NCI-H82 (cell line): ENCODE results near the gene UBL4A.

Experiments used
- DNase-seq: peaks from one replicate; lab custom pipeline; 2025; lab: John Stamatoyannopoulos, UW

Gene UBL4A

DNA sequence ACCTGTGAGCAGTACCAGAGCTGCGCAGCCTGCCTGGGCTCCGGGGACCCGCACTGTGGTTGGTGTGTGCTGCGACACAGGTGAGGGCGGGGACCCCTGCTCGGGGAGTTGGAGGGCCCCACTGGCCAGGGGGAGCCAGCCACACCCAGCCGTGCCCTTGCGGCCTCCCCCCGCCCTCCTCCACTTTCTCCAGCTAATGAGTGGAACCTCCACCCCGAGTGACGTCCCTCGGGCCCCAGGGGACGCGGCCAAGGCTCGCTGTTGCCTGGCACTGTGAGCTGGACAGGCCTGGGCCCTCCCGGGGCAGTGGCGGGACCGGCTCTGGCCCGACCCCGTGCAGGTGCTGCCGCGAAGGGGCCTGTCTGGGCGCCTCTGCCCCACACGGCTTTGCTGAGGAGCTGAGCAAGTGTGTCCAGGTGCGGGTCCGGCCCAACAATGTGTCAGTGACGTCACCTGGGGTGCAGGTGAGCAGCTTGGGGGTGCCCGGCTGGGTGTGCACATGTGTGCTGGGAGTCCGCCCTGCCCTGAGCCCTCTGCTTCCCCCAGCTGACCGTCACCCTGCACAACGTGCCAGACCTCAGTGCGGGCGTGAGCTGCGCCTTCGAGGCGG, 22.7 kb downstream of the UBL4A start:
- no peak for DNase-seq

DNA sequence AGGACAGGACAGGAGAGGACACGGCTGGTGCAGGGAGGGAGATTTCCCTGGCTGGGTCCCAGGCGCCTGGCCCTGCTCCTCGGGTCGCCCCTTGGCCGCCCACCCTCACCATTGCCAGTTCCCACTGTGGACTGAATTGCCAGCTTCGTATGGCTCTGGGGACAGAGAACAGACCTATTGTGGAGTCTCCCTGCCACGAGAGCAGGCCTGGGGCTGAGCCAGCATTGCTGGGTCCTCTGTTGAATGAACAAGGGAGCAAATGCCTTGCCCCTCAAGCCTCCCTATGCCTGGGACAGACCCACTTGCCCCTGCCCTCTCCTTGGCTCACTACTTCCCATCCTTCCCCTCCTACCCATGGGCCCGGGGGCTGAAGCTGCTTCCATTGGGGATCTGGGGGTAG, 24.0 kb downstream of the UBL4A start:
- DNase-seq = no peak

DNA sequence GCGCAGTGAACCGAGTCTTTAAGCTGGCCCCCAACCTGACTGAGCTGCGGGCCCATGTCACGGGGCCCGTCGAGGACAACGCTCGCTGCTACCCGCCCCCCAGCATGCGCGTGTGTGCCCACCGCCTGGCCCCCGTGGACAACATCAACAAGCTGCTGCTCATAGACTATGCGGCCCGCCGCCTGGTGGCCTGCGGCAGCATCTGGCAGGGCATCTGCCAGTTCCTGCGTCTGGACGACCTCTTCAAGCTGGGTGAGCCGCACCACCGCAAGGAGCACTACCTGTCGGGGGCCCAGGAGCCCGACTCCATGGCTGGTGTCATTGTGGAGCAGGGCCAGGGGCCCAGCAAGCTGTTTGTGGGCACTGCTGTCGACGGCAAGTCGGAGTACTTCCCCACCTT, 26.1 kb downstream of the UBL4A start:
- DNase-seq = peak; percentile 55

DNA sequence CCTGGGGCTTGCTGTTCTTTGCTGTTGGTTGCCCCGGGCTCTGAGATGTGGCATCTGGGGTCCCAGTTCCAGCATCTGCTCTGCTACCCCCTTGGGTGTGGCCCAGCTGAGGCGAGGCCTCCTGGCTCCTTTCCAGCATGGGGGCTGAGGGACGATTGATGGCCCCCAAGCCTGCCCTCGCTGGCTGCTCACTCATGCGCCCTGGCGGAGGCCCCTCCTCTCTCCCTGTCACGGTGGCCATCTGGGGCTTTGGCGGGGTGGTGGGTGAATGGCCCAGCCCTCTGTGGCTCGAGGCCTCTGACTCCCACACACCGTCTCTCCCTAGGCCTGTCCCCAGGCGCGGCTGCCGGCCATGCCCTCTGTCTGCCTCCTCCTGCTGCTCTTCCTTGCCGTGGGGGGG, 26.6 kb downstream of the UBL4A start:
- peak; percentile 79 for DNase-seq

DNA sequence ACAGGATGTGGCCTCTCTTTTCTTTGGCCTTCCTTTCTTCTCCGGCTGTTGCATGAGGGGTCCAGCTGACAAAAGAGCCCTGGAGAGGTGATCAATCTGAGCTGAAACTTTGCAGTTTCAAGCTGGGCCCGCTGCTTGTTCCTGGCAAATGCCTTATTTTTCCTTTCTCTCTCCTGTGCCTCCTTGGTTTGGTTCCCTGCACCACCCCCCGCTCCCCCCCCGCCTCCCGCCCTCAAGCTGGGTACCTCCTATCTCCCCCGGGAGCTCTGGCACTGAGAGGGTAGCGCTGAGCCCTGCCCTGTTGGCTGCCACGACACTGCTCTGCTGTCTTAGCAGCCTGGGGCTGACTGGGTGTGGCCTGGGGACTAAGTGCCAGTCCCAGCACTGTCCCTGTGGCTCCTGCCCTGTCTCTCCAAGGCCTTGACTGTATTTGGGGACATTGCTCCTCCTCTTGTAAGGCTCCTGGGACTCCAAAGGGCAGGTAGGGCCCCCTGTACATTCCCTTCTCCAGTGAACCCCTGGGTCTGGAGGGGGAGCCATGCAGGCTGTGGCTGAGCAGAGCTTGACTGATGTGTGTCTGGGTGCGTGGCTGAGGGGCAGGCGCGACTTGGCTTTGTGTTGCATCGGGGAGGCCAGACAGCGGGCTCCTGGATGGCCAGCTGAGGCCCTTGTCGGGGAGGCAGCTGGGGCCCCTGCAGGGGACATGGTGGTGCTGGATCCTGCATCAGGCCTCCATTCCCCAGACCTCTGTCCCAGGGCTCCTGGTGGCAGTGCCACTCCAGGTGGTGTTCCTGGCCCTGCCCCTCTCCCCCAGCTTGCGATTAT, 27.2 kb downstream of the UBL4A start:
- peak; percentile 59 for DNase-seq

DNA sequence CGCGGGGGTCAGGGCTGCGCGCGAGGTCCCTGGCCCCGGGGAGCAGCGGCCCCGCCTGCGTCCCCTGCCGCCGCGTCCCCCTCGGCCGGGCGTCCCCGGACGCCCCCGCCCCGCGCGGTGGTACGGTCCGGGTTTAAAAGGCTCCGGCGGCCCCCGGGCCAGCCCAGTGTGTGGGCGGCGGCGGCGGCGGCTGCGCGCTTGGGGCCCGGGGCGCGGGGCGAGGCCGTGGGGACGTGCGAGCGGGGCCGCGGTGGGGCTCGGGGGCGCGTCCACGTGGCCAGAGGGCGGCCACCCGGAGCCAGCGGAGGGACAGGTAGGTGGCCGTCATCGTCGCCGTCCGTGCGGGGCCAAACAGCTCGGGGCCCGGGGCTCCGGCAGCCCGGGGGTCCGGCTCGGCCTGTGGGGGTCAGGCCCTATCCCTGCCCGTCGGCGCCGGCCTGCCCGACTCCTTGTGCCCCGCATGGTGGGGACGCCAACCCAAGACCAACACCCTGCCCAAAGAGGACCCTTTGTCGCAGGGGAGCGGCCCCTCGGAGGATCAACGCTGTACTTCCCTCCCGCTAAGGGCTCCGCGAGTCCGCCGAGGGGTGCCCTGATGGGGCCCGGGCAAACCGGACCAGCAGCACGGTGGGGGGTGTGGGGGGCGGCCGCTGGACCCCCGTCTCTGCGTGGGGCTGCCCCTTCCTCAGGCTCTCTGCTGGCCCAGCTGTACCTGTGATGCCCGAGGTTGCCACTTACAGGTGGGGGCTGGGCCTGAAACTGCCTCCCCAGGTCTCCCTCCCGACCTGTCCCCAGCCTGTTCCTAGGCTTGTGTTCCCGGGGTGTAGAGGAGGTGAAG, 28.1 kb downstream of the UBL4A start, which contains the start of gene PLXNA3:
Gene PLXNA3, plus strand, starts transcription at position 166 of the 838 bp plus-strand sequence. CDS start 1,903 bp downstream, outside the sequence.
- peak; percentile 54 for DNase-seq

DNA sequence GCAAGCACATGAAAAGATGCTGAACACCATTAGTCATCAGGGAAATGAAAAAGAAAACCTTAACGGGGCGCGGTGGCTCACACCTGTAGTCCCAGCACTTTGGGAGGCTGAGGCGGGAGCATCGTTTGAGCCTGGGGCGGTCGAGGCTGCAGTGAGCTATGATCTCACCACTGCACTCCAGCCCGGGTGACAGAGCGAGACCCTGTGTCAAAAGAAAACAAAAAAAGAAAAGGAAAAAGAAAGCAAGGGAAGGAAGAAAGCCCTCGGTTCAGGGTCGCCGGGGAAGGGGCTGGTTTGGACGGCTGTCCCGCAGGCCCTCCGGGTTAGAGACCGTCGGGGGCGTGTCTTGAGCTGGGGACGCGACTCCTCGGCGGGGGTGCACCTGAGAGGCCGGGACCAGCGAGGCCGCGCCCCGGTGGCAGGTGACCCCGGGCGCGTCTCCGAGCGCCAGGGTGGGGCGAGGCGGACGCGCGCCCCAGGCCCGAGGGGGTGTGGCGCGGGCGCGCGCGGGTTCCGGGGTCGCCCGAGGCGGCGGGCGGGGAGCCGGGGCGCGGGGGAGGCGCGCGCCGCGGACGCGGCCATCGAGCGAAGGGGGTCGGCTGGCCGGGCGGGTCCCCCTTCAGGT, 28.8 kb downstream of the UBL4A start:
- DNase-seq = peak; percentile 63

DNA sequence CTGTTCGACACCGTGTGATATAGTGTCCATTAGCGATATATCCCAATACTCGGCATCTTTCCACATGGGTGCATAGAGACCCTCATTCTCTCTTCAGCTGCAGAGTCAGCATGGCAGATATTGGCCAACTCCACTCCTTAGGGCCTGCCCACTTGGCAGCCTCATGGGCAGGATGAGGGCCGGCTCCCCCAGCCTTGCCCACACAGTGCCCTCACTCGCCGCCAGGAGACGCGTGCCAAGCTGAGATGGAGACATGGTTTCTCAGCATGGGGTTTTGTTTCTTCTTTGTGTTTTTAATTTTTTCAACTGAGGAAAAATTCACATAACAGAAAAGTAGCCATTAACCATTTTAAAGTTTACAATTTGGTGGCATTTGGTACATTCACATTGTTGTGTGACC, 33.6 kb downstream of the UBL4A start:
- DNase-seq = no peak

DNA sequence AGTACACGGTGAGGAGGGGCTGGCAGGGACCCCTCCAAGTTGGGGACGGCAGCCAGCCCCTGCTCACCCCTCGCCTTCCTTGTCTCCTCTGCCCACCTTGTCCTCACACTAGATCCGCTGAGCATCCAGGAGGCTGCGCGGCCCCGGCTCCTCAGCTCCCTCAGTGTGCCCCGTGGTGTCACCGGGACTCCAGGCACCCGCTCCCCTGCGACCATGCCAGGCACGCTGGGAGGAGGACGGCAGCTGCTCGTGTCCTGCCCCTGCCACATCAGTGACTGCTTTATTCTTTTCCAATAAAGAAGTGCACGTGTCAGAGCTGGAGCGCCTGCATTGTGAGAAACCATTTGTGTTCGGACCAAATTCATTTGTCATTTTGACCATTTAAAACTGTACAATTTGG, 36.1 kb downstream of the UBL4A start:
- no peak for DNase-seq

DNA sequence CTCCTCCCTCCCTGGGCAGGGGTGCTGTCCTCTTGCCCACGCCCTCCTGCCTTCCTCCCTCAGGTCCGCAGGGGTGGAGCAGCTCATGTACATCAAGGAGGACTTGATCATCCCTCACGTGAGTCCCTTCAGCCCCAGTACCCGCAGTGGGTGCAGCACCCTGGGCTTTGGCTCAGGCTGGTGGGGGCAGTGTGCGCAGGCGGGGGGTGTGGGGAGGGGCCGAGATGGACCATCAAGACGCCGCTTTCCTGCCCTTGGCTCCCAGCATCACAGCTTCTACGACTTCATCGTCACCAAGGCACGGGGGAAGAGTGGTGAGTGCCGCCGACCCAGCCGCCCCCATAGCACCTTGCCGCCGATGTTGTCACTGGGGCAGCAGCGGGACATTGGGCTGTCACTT, 36.8 kb downstream of the UBL4A start:
- DNase-seq = no peak

DNA sequence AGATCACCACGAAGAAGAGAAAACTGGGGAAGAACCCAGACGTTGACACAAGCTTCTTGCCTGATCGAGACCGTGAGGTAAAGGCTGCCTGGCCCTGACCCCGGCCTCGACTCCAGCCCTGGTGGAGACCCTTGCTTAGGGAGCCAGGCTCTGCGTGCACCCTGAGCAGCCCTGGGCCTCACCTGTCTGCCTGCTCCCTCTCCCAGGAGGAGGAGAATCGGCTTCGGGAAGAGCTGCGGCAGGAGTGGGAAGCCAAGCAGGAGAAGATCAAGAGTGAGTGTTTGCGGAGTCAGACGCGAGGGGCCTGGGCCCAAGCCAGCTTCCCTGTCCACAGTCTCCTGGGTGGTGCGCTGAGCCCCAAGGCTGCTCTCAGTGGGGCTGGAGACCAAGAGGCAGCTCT, 37.9 kb downstream of the UBL4A start:
- no peak for DNase-seq

DNA sequence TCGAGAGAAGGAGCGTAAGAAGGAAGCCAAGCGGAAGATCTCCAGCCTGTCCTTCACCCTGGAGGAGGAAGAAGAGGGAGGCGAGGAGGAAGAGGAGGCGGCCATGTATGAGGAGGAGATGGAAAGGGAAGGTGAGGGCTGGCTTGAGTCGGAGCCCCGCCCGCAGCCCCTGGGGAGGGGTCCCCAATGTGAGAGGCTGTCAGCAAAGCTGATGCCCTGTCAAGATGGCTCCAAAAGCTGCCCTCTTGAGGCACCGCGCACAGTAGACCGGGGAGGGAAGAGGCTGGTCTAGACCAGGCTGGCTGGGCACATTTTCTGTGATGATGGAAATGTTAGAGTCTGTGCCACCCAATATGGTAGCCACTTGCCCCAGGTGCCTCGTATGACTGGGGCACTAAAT, 40.0 kb downstream of the UBL4A start:
- DNase-seq = no peak

DNA sequence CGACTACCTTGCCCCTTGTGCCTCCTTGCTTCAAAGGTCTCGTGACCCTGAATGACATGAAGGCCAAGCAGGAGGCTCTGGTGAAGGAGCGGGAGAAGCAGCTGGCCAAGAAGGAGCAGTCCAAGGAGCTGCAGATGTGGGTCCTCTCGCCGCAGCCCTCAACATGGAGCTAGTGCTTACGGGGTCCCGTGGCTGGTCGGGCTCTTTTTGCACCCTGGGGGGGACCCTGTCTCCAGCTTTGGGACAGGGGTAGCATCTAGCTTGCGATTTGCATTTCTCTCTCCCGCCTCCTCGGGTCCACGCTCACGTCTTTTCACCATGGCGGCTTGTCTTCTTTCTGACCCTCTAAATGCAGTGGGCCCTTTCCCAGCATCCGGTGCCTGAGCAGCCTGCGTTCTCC, 40.6 kb downstream of the UBL4A start:
- no peak for DNase-seq

DNA sequence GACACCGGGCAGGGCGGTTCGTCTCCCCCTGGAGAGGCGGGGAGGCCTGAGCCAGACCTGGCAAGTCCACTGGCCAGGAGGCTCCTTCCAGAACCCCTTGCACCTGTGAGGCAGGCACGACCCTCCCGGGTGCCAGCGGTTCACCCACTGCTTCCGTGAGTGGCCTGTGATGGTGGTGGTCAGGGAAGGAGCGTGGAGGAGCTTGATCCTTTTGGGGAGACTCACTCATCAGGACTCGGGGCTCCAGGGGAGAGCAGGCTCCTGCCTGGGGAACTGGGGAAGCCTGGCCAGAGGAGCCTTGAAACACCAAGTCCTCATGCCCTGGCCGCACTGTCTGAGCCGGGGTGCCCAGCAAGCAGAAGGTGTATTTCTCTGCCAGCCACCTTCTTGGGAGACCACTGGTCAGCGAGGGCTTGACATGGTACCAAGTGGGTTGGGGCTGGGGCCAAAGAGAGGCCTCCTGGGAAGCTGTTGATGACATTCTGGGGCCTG, 41.6 kb downstream of the UBL4A start:
- no peak for DNase-seq

DNA sequence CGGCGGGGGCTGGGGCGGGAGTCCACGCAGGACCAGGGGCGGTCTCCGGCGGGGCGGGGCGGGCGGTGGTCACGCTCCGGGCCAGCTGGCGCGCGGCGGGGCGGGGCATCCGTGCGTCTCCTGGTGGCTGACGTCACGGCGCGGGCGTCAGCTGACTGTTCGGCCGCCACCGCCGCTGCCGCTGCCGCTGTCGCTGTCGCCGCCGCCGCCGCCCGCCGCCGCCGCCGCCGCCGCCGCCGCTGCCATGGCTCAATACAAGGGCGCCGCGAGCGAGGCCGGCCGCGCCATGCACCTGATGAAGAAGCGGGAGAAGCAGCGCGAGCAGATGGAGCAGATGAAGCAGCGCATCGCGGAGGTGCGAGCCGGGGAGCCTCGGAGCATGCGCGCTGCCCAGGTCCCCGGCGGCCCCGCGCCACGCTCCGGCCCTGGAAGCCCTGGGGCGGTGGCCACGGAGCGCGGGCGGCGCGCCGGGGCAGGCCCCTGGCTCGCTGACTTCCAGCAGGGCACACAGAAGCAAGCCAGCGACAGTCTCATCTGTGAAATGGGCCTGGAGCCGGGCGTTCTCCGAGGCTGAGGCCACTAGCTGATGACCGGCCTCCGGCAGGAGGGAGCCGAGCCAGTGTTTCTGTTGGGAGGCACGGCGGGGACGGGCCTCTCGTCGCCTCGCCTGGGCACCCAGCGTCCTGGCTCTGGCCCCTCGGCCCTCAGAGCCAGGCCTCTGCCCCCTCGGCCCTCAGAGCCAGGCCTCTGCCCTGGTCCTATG, 42.2 kb downstream of the UBL4A start, which contains the start of gene FAM50A:
Gene FAM50A, plus strand, starts transcription at position 150 of the 763 bp plus-strand sequence. Its CDS starts 95 bp downstream, at position 245.
- DNase-seq = peak; percentile 81

DNA sequence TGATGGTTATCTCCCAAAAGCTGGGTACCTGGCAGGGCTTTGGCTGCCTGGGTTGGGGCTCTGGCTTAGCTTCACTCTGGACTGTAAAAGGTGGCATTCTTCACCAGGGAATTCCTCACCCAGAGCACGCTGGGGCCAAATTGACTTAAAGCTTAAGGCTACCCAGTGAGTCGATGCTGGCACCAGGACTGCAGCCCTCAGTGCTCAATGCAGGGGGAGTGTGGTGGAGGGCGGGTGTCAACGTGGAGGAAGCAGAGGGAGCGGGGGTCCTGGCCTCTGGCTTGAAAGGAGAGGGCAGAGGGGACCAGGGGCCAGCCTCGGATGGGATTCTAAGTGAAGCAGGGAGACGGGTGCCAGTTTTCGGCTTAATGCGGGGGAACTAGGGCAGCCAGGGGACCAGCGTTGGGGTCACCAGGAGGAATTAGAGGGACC, 42.9 kb downstream of the UBL4A start:
- peak; percentile 49 for DNase-seq

DNA sequence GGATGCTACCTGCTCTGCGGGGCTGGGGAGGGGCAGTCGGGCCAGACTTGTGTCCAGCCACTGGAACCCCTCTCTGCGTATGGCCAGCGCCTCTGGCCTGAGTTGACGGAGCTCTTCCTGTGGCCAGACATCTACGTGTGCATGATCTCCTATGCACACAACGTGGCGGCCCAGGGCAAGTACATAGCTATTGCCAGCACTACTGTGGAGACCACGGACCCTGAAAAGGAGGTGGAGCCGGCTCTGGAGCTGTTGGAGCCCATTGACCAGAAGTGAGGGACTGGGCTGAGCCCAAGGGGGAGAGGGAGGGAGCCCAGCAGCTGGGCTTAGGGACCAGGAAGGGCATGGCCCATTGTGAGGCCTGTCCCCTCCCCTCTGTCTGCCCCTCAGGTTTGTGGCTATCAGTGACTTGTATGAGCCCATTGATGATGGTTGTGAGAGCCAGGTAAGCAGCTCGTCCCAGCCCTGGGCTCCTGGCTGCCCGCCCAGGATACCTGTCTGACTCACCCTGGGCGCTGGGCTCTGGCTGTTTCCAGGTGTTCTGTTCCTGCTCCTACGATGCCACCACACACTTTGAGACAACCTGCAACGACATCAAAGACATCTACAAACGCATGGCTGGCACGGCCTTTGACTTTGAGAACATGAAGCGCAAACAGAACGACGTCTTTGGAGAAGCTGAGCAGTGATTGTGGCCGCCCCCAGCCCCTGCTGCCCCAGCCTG, 44.3 kb downstream of the UBL4A start:
- DNase-seq = no peak

DNA sequence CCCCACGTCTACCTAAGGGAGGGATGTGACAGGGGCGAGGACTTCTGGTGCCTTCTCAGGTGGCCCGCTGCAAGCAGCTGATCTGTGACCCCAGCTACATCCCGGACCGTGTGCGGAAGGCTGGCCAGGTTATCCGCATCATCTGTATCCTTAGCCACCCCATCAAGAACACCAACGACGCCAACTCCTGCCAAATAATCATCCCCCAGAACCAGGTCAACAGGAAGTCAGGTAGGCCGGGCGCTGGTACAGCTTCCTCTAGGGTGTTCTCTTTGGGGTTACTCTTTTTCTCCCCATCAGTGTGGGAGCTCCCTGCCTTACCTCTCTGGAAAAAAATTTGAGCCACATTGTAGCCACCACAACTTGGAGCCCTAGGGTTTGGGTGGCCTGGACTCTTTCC, 44.9 kb downstream of the UBL4A start:
- DNase-seq = no peak

DNA sequence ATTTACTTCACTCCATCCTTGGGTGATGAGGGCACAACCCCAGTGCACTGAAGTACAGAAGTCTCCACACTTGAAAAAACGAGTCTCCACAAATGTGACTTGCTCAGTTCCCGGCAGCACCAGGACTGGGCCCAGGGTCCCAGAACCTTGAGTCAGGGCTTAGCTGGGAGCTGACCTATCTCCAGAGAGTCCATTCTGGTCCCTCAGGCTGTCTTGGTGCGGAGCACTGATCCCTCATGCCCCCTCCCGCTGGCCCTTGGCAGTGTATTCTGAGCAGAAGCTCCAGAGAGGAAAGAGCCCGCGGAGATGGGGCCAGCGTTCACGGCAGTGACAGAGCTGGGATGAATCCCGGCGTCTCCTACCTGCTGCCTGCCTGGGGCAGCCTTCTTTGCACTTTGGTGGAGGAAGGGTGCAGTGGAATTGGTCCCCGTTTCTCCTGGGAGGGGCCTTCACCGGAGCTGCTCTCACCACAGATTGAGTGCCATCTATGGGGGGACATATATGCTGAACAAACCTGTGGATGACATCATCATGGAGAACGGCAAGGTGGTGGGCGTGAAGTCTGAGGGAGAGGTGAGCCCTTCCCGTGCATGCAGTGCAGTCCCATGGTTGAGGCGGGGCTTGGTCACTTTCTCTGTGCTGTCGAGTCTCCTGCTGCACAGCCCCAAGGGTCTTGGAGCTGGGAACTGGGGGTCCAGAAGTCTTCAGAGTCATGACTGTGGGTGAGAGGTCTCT, 45.6 kb downstream of the UBL4A start:
- no peak for DNase-seq

DNA sequence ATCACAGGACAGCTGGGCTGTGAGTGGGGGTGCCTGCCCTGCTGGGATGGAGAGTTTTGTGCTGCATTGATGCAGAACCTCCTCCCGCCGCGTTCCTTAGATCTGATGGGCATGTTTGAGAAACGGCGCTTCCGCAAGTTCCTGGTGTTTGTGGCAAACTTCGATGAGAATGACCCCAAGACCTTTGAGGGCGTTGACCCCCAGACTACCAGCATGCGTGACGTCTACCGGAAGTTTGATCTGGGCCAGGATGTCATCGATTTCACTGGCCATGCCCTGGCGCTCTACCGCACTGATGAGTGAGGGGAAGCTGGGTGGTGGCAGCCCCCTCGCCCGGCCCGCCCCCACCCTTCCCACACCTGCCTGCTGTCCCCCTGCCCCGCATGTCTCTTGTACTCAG, 46.6 kb downstream of the UBL4A start:
- DNase-seq = no peak
